H7 (cell line): ENCODE measurements around the gene SPANXN2. TPM values are rescaled to one million over a fixed set of nuclear protein-coding genes. Genes with fewer than 3 reads are reported as not detected.

Experiments
- total RNA-seq: library from RNA; depleted of rRNA; stranded (reverse); fragments of >200 nt; shearing (Covaris generic); gene quantifications from 2 replicates; pipeline ENCODE4 v1.2.3, GENCODE V29; 2014; rRNA removed

Gene SPANXN2
- total RNA-seq, 1 experiment from 2014 or later, result not detected

Other genes starting within 250 kb of the SPANXN2 start
- gene SPANXN3, start 203.3 kb downstream of the SPANXN2 start, total RNA-seq, result not detected in 2 replicates
- gene SLITRK4, start 84.7 kb downstream of the SPANXN2 start, total RNA-seq, result 9.9 and 12.7 TPM in 2 replicates
- not detected in 2 replicates for gene UBE2NL, start 163.3 kb upstream of the SPANXN2 start, total RNA-seq